Tibial artery (tissue), 4 donors: ENCODE measurements around the gene PTCD2.

Experiments used
- DNase-seq, 2 donors: peaks; one replicate each; pipeline ENCODE4 v3.0.0-alpha.2; 2019
- H3K27ac ChIP-seq, 2 donors: fragments of 200-600 bp; sonication (generic) in 1 of 2; 1 replicate in 1 of 2; 2 replicates in 1 of 2; pipeline ENCODE4 v1.5.1; 2018 to 2019; ENCODE audit warnings: mild to moderate bottlenecking in 1 of 2
- H3K27me3 ChIP-seq, 2 donors: fragments of 200-600 bp; sonication (generic) in 1 of 2; one replicate each; pipeline versions ENCODE4 v1.5.1 to v1.6.0; 2016 to 2019
- H3K36me3 ChIP-seq, 3 donors: fragments of 200-600 bp; sonication (generic) in 2 of 3; one replicate each; pipeline ENCODE4 v1.5.1; 2016 to 2019; ENCODE audit warnings: mild to moderate bottlenecking in 2 of 3
- H3K4me1 ChIP-seq, 4 donors: fragments of 200-600 bp; sonication (generic) in 2 of 4; 1 replicate in 3 of 4; 2 replicates in 1 of 4; pipeline ENCODE4 v1.5.1; 2016 to 2019
- H3K4me3 ChIP-seq, 2 donors: fragments of 200-600 bp; sonication (generic) in 1 of 2; 1 replicate in 1 of 2; 2 replicates in 1 of 2; pipeline ENCODE4 v1.5.1; 2018 to 2019; ENCODE audit warnings: mild to moderate bottlenecking in 2 of 2
- H3K9me3 ChIP-seq, 3 donors: fragments of 200-600 bp; sonication (generic) in 1 of 3; one replicate each; pipeline ENCODE4 v1.5.1; 2016 to 2019
- CTCF ChIP-seq, 2 experiments: fragments of 200-600 bp in 1 of 2; fragments of 450-650 bp in 1 of 2; IDR thresholded peaks; one replicate each; pipeline ENCODE4 v1.5.1; 2017 to 2019; ENCODE audit warnings: antibody characterized with exemption in 2 of 2, mild to moderate bottlenecking in 1 of 2, moderate library complexity in 1 of 2
- intact Hi-C: fragments of 100-400 bp; cut with DNase I; formaldehyde crosslinking; loops from one replicate; pipeline ENCODE4 v1.15.0; 2023; ENCODE audit warnings: low total_unique reads

PTCD2 gene

DNA sequence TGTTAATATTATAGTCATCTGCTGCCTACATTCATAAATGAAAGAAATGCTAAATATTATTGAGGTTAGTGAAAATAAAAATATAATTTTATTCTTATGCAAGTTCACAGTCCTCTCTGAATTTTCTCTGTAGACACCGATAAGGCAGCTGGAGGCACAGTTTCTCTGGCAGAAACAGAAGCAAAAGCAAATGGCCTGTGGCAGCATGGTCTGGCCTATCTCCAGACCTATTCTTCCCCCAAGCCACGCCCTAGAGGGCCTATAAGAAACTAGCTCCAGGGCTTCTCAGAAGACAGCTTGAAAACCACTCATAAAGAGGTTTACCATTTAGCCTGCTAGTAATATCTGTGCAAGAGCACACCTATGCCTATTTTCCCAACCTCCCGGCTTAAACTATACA lies 28.6 kb upstream of the PTCD2 start:
- Histone ChIP-seq H3K27ac (peak overlapping the region; percentile 51), H3K36me3 (peaks cover 0 to 3% (median 3%) of the 10 kb centered on the region in 3 donors), H3K4me3 (no peak overlapping the region), H3K4me1 (peaks cover 0 to 72% (median 10%) of the 10 kb centered on the region in 4 donors), H3K9me3 (no peaks in the 10 kb centered on the region), H3K27me3 (no peaks in the 10 kb centered on the region)
- DNase-seq = no peak
- intact Hi-C loops = no loop called here
- TF ChIP-seq CTCF (IDR thresholded peaks at IDR 0.05) = no peak

DNA sequence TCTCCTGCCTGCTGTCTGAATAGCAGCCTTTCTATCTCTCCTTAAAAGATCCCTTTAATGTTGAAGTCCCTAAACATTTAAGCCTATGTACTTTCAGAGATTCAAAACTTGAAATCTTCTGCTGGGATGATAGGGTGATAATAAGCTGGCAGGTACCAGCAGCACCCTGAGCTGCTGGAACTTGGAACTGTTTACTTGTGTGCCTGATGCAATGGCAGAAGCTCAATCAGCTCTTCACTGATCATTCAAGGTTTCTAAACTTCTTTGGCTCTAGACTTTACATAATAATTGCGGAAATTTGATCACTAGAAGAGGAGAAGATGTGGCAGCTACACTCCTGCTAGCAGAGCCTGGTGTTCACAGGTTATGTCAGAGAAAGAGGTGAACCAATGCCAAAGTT lies 27.8 kb upstream of the PTCD2 start:
- TF ChIP-seq CTCF (IDR thresholded peaks at IDR 0.05) = no peak
- intact Hi-C loops = no loop called here
- H3K27me3 ChIP-seq = no peaks in the 10 kb centered on the region
- H3K36me3 ChIP-seq = peaks cover 0 to 3% (median 3%) of the 10 kb centered on the region in 3 donors
- peak overlapping the region; percentile 51 for H3K27ac ChIP-seq
- no peaks in the 10 kb centered on the region for H3K9me3 ChIP-seq
- DNase-seq = no peak
- no peak overlapping the region for H3K4me3 ChIP-seq
- peaks cover 0 to 79% (median 10%) of the 10 kb centered on the region in 4 donors for H3K4me1 ChIP-seq

DNA sequence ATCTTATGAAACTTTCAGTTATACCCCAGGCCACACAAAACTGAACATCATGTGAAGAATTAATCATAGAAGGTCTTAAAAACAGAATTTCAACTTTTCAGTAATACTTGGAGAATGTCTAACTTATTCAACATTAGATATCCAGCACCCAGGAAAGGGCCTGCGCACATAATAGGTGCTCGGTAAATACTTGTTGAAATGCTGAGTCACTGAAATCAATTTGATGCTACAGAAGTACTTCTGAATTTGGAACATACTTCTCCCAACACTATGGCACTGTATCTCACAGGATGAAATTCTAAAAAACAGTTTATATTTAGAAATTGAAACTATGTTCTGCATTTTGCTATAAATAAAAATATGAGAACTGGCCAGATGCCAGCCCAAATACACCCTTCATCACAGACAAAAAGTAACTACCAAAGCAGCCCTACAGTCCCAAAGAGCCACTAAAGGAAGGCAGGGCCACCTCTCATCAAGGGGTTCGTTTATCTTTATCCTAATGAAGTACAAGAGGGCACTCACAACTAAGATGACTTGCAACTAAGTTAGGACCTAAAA lies 26.6 kb upstream of the PTCD2 start:
- Histone ChIP-seq H3K27ac (peak overlapping the region; percentile 51), H3K9me3 (no peaks in the 10 kb centered on the region), H3K4me1 (peaks cover 0 to 81% (median 9%) of the 10 kb centered on the region in 4 donors), H3K4me3 (no peak overlapping the region), H3K27me3 (no peaks in the 10 kb centered on the region), H3K36me3 (peaks cover 0 to 3% (median 3%) of the 10 kb centered on the region in 3 donors)
- DNase-seq = no peak
- intact Hi-C loops = no loop called here
- TF ChIP-seq CTCF (IDR thresholded peaks at IDR 0.05) = no peak

- intact Hi-C loops = no loop called here
- Histone ChIP-seq H3K4me3 (no peak overlapping the region), H3K36me3 (peaks cover 0 to 3% (median 3%) of the 10 kb centered on the region in 3 donors), H3K4me1 (peaks cover 0 to 77% (median 9%) of the 10 kb centered on the region in 4 donors), H3K9me3 (no peaks in the 10 kb centered on the region), H3K27me3 (no peaks in the 10 kb centered on the region), H3K27ac (peak overlapping the region; percentile 51)
- no peak for TF ChIP-seq CTCF (IDR thresholded peaks at IDR 0.05)
- DNase-seq = no peak
Observed at GRCh38 chr5:72294473-72294872, 25.7 kb upstream of the PTCD2 start.

DNA sequence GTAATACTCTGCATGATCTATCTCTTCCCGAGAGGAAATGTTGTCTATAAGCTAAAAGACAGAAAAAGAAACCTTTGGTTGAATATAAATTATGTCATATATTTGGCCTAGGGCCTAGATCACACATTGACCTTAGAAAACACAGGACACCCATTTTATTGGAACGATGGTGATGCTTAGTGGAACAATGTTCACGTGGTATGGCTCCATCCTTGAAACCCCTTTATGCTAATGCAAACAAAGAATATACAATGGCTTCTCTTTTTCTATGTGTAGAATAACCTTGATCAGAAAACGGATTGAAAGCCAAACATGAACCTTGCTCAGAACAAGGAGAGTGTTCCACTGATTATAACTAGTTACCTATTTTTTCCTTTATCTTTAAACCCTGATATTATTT lies 24.6 kb upstream of the PTCD2 start:
- DNase-seq = no peak
- intact Hi-C loops = no loop called here
- Histone ChIP-seq H3K4me1 (peaks cover 0 to 74% (median 9%) of the 10 kb centered on the region in 4 donors), H3K9me3 (no peaks in the 10 kb centered on the region), H3K4me3 (no peak overlapping the region), H3K36me3 (peaks cover 0 to 3% (median 3%) of the 10 kb centered on the region in 3 donors), H3K27ac (peak overlapping the region; percentile 8 to 51), H3K27me3 (no peaks in the 10 kb centered on the region)
- TF ChIP-seq CTCF (IDR thresholded peaks at IDR 0.05) = no peak
